ENCODE results near the gene FANCI.

FANCI gene

GRCh38 chr15:89197503-89197971 is 46.2 kb upstream of the FANCI start:
- Histone ChIP-seq H3K27me3 (replicated peaks; ENCODE audit: control insufficient read depth, insufficient read depth, low read length) (no peaks in the 10 kb centered on the region), H3K36me3 (ENCODE audit: control insufficient read depth, insufficient read depth, low read length) (peaks cover 5% of the 10 kb centered on the region), H3K4me3 (replicated peaks; ENCODE audit: low read depth, low read length) (no peak overlapping the region)
- no peak for TF ChIP-seq CTCF (IDR thresholded peaks at IDR 0.05; ENCODE audit: insufficient read depth, low read length, poor library complexity, severe bottlenecking)
- no peak for DNase-seq (ENCODE audit: extremely low read depth, insufficient read length)

DNA sequence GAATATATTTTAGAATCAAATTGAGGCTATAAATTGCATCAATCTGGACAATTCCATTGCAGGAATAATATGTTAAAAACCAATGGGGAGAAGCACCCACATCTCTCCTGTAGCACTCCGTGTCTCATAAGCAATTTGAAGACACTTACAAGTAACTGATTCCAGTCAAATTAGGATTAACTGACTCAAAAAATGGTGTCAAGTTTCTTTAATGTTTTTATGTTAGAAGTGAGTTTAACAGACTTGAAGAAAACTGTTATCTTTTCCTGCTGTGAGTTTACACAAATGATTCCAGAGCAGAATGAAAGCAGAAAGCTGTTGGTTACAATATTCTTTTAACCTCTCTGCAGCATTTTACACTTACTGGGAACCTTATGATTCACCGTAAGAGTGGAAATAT is 45.6 kb upstream of the FANCI start:
- no peak for DNase-seq (ENCODE audit: extremely low read depth, insufficient read length)
- no peak for TF ChIP-seq CTCF (IDR thresholded peaks at IDR 0.05; ENCODE audit: insufficient read depth, low read length, poor library complexity, severe bottlenecking)
- Histone ChIP-seq H3K27me3 (replicated peaks; ENCODE audit: control insufficient read depth, insufficient read depth, low read length) (no peaks in the 10 kb centered on the region), H3K4me3 (replicated peaks; ENCODE audit: low read depth, low read length) (no peak overlapping the region), H3K36me3 (ENCODE audit: control insufficient read depth, insufficient read depth, low read length) (peaks cover 4% of the 10 kb centered on the region)

- Histone ChIP-seq H3K27me3 (replicated peaks; ENCODE audit: control insufficient read depth, insufficient read depth, low read length) (no peaks in the 10 kb centered on the region), H3K4me3 (replicated peaks; ENCODE audit: low read depth, low read length) (no peak overlapping the region), H3K36me3 (ENCODE audit: control insufficient read depth, insufficient read depth, low read length) (peaks cover 4% of the 10 kb centered on the region)
- TF ChIP-seq CTCF (IDR thresholded peaks at IDR 0.05; ENCODE audit: insufficient read depth, low read length, poor library complexity, severe bottlenecking): no peak
- DNase-seq (ENCODE audit: extremely low read depth, insufficient read length): no peak
These were observed 44.8 kb upstream of the FANCI start for GRCh38 chr15:89198934-89199333.

GRCh38 chr15:89199746-89200145 is 44.0 kb upstream of the FANCI start:
- no peak overlapping the region for H3K4me3 ChIP-seq (replicated peaks; ENCODE audit: low read depth, low read length)
- peaks cover 4% of the 10 kb centered on the region for H3K36me3 ChIP-seq (ENCODE audit: control insufficient read depth, insufficient read depth, low read length)
- DNase-seq (ENCODE audit: extremely low read depth, insufficient read length): no peak
- no peaks in the 10 kb centered on the region for H3K27me3 ChIP-seq (replicated peaks; ENCODE audit: control insufficient read depth, insufficient read depth, low read length)
- TF ChIP-seq CTCF (IDR thresholded peaks at IDR 0.05; ENCODE audit: insufficient read depth, low read length, poor library complexity, severe bottlenecking): no peak

DNA sequence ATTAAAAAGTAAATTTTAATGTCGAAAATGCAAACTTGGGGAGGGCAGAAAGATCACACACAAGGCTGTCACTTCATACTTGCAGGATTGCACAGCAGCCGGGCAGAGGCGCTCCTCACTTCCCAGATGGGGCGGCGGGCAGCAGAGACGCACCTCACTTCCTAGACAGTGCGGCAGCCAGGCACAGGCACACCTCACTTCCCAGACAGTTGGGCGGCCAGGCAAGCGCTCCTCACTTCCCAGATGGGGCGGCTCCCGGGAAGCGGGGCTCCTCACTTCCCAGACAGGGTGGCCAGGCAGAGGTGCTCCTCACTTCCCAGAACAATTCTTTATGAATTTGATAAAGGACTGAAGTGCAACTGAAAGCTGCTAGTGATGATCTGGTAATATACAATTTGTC is 43.6 kb upstream of the FANCI start:
- peaks cover 4% of the 10 kb centered on the region for H3K36me3 ChIP-seq (ENCODE audit: control insufficient read depth, insufficient read depth, low read length)
- DNase-seq (ENCODE audit: extremely low read depth, insufficient read length): no peak
- no peak for TF ChIP-seq CTCF (IDR thresholded peaks at IDR 0.05; ENCODE audit: insufficient read depth, low read length, poor library complexity, severe bottlenecking)
- H3K4me3 ChIP-seq (replicated peaks; ENCODE audit: low read depth, low read length): no peak overlapping the region
- no peaks in the 10 kb centered on the region for H3K27me3 ChIP-seq (replicated peaks; ENCODE audit: control insufficient read depth, insufficient read depth, low read length)

GRCh38 chr15:89201465-89202005 is 42.2 kb upstream of the FANCI start:
- Histone ChIP-seq H3K27me3 (replicated peaks; ENCODE audit: control insufficient read depth, insufficient read depth, low read length) (no peaks in the 10 kb centered on the region), H3K36me3 (ENCODE audit: control insufficient read depth, insufficient read depth, low read length) (no peaks in the 10 kb centered on the region; the same call in 1 of the 2 replicates), H3K4me3 (replicated peaks; ENCODE audit: low read depth, low read length) (no peak overlapping the region)
- TF ChIP-seq CTCF (IDR thresholded peaks at IDR 0.05; ENCODE audit: insufficient read depth, low read length, poor library complexity, severe bottlenecking): no peak
- no peak for DNase-seq (ENCODE audit: extremely low read depth, insufficient read length)
